Calu3 (cell line): ENCODE data around the gene ANO9. TPM values are rescaled to one million over a fixed set of nuclear protein-coding genes. Genes with fewer than 3 reads are reported as not detected.

Experiments
- total RNA-seq: library from RNA; stranded (reverse); gene quantifications from 2 replicates; pipeline ENCODE4 v1.2.3, GENCODE V29; 2022

The ANO9 gene
- total RNA-seq, 1 experiment from 2014 or later: 27.2 TPM

Other genes starting within 250 kb of the ANO9 start
- not detected in 2 replicates for gene SCGB1C1, start 248.9 kb downstream of the ANO9 start, total RNA-seq
- gene BET1L, start 234.6 kb downstream of the ANO9 start, total RNA-seq: 47.8 and 59.0 TPM in 2 replicates
- gene RIC8A, start 234.3 kb downstream of the ANO9 start, total RNA-seq: 73.0 and 84.1 TPM in 2 replicates
- gene SIRT3, start 205.7 kb downstream of the ANO9 start, total RNA-seq: 19.2 and 19.7 TPM in 2 replicates
- 165 and 172 TPM in 2 replicates for gene PSMD13, start 205.0 kb downstream of the ANO9 start, total RNA-seq
- not detected in 2 replicates for gene NLRP6, start 163.6 kb downstream of the ANO9 start, total RNA-seq
- gene PGGHG, start 152.9 kb downstream of the ANO9 start, total RNA-seq: 9.5 and 13.5 TPM in 2 replicates
- not detected in 2 replicates for gene IFITM5, start 142.5 kb downstream of the ANO9 start, total RNA-seq
- 29.1 and 117 TPM in 2 replicates for gene IFITM2, start 134.2 kb downstream of the ANO9 start, total RNA-seq
- gene IFITM1, start 128.0 kb downstream of the ANO9 start, total RNA-seq: 45.6 and 179 TPM in 2 replicates
- gene IFITM3, start 121.2 kb downstream of the ANO9 start, total RNA-seq: 264 and 492 TPM in 2 replicates
- gene B4GALNT4, start 72.5 kb downstream of the ANO9 start, total RNA-seq: 1.9 and 4.6 TPM in 2 replicates
- gene PKP3, start 47.8 kb downstream of the ANO9 start, total RNA-seq: 128 and 154 TPM in 2 replicates
- gene SIGIRR, start 27.0 kb downstream of the ANO9 start, total RNA-seq: 76.3 and 83.6 TPM in 2 replicates
- gene PTDSS2, start 8.3 kb upstream of the ANO9 start, total RNA-seq: 25.1 and 30.4 TPM in 2 replicates
- gene RNH1, start 65.2 kb upstream of the ANO9 start, total RNA-seq: 103 and 107 TPM in 2 replicates
- gene HRAS, start 93.6 kb upstream of the ANO9 start, total RNA-seq: 42.1 and 47.9 TPM in 2 replicates
- gene LRRC56, start 95.5 kb upstream of the ANO9 start, total RNA-seq: 2.2 and 2.6 TPM in 2 replicates
- 7.2 and 7.8 TPM in 2 replicates for gene LMNTD2, start 118.7 kb upstream of the ANO9 start, total RNA-seq
- 93.3 and 100 TPM in 2 replicates for gene RASSF7, start 119.0 kb upstream of the ANO9 start, total RNA-seq
- 42.3 and 43.2 TPM in 2 replicates for gene PHRF1, start 134.5 kb upstream of the ANO9 start, total RNA-seq
- 48.7 and 93.5 TPM in 2 replicates for gene IRF7, start 173.9 kb upstream of the ANO9 start, total RNA-seq
- gene CDHR5, start 182.9 kb upstream of the ANO9 start, total RNA-seq: 5.0 and 7.6 TPM in 2 replicates
- gene SCT, start 185.2 kb upstream of the ANO9 start, total RNA-seq: not detected in 2 replicates
- 1.3 TPM in 2 replicates for gene DRD4, start 195.3 kb upstream of the ANO9 start, total RNA-seq